ENCODE measurements around the gene HMG20B. TPM values are rescaled to one million over a fixed set of nuclear protein-coding genes. Genes with fewer than 3 reads are reported as not detected.

HMG20B gene
- total RNA-seq, 1 donor from 2014 or later, result 51.4 TPM

DNA sequence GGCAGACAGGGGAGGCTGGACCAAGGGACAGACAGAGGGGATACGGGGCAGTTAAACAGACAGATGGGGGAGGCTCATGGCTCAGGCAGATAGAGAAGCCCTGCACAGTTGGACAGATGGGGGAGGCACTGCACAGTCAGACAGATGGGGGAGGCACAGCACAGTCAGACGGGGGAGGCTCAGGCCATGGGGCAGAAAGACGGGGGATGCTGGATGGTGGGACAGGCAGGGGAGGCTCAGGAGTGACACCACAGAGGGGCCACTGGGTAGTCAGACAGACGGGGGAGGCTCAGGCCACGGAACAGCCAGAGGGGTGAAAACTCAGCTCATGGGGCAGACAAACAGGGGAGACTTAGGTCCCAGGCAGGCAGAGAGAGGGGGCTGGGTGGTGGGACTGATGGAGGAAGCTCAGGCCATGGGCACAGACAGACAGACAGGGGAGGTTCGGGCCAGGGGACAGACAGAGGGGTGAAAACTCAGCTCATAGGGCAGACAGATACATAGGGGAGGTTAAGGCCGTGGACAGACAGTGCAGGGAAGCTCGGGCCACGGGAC is 16.2 kb upstream of the HMG20B start:
- no peak overlapping the region for H2AFZ ChIP-seq (replicated peaks)
- no peak overlapping the region for H3K27ac ChIP-seq
- Mint-ChIP-seq H3K36me3 (no peaks in the 10 kb centered on the region), H3K4me1 (peaks cover 24% of the 10 kb centered on the region), H3K27me3 (ENCODE audit: insufficient read depth, low read depth) (peaks cover 5% of the 10 kb centered on the region), H3K4me3 (peak overlapping the region; percentile 98), H3K9me3 (peaks cover 2% of the 10 kb centered on the region), H3K27ac (no peak overlapping the region)
- no peak for DNase-seq (ENCODE audit: low spot score)
- H3K27me3 ChIP-seq, result peaks cover 14% of the 10 kb centered on the region
- H3F3A ChIP-seq (ENCODE audit: low read depth), result no peaks in the 10 kb centered on the region
- no peaks in the 10 kb centered on the region for H3K9me3 ChIP-seq (ENCODE audit: low read depth)
- H3K4me2 ChIP-seq, result peak overlapping the region; percentile 86
- peak overlapping the region; percentile 39 for H3K9ac ChIP-seq
- H3K36me3 ChIP-seq, result no peaks in the 10 kb centered on the region
- H4K20me1 ChIP-seq (ENCODE audit: low read depth), result peaks cover 30% of the 10 kb centered on the region
- peak overlapping the region; percentile 70 for H3K4me3 ChIP-seq
- TF ChIP-seq, protein P1, sequence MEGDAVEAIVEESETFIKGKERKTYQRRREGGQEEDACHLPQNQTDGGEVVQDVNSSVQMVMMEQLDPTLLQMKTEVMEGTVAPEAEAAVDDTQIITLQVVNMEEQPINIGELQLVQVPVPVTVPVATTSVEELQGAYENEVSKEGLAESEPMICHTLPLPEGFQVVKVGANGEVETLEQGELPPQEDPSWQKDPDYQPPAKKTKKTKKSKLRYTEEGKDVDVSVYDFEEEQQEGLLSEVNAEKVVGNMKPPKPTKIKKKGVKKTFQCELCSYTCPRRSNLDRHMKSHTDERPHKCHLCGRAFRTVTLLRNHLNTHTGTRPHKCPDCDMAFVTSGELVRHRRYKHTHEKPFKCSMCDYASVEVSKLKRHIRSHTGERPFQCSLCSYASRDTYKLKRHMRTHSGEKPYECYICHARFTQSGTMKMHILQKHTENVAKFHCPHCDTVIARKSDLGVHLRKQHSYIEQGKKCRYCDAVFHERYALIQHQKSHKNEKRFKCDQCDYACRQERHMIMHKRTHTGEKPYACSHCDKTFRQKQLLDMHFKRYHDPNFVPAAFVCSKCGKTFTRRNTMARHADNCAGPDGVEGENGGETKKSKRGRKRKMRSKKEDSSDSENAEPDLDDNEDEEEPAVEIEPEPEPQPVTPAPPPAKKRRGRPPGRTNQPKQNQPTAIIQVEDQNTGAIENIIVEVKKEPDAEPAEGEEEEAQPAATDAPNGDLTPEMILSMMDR (IDR thresholded peaks at IDR 0.05), result no peak
- TF ChIP-seq EZH2 (IDR thresholded peaks at IDR 0.05) (no peak), EZH2phosphoT487 (IDR thresholded peaks at IDR 0.05) (no peak)
- H3K4me1 ChIP-seq, result no peaks in the 10 kb centered on the region
- H3K79me2 ChIP-seq (ENCODE audit: low read depth), result peaks cover 11% of the 10 kb centered on the region

- peaks cover 24% of the 10 kb centered on the region for H3K4me1 Mint-ChIP-seq
- H3K4me3 ChIP-seq, result peak overlapping the region; percentile 70
- peak overlapping the region; percentile 98 for H3K4me3 Mint-ChIP-seq
- no peaks in the 10 kb centered on the region for H3K4me1 ChIP-seq
- H3K27me3 Mint-ChIP-seq (ENCODE audit: insufficient read depth, low read depth), result peaks cover 5% of the 10 kb centered on the region
- H3K27ac ChIP-seq, result no peak overlapping the region
- peaks cover 30% of the 10 kb centered on the region for H4K20me1 ChIP-seq (ENCODE audit: low read depth)
- H3K27me3 ChIP-seq, result peaks cover 14% of the 10 kb centered on the region
- H3K36me3 ChIP-seq, result no peaks in the 10 kb centered on the region
- H3K36me3 Mint-ChIP-seq, result no peaks in the 10 kb centered on the region
- H2AFZ ChIP-seq (replicated peaks), result no peak overlapping the region
- H3K4me2 ChIP-seq, result peak overlapping the region; percentile 86
- H3K79me2 ChIP-seq (ENCODE audit: low read depth), result peaks cover 11% of the 10 kb centered on the region
- peak; percentile 67 for DNase-seq (ENCODE audit: low spot score)
- H3K9ac ChIP-seq, result peak overlapping the region; percentile 39
- TF ChIP-seq, protein P1 (IDR thresholded peaks at IDR 0.05), result no peak
- no peak for TF ChIP-seq EZH2phosphoT487 (IDR thresholded peaks at IDR 0.05)
- TF ChIP-seq EZH2 (IDR thresholded peaks at IDR 0.05), result no peak
- no peak overlapping the region for H3K27ac Mint-ChIP-seq
- no peaks in the 10 kb centered on the region for H3K9me3 ChIP-seq (ENCODE audit: low read depth)
- H3K9me3 Mint-ChIP-seq, result peaks cover 2% of the 10 kb centered on the region
- H3F3A ChIP-seq (ENCODE audit: low read depth), result no peaks in the 10 kb centered on the region
Observed at GRCh38 chr19:3556978-3557460, 15.7 kb upstream of the HMG20B start.

DNA sequence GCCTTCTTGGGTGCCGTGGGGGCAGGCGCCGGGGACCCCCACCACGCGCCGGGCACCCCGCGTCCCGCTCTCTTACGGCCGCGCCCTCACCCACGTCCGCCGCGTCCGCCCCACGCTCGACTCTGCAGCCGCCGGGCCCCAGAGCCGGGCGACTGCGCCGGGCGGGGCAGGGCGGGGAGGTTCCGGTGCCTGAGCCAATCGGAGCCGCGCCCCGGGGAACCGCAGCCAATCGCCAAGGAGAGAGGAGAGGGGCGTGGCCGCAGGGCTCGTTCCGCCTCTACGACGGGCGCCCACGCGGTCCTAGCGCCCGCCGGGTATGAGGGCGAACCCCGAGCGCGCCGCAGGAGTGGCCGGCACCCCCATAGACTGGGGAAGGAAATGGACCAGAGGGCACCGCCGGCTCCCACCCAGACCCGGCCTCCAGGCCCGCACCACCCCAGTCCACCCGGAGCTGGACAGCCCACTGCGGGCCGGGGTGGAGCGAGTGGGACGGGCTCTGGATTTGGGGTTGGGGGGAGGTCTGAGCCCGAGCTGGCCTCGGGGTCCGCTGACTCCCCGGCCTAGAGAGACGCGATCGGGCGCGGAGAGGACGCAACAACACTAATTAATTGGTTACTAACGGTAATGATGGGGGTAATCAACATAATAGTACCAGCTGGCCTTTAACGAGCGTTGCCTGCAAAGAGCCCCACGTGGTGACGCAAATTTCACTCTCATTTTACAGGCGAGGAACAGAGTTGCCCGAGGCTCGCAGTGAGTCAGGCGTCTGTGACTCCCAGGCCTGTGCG is 15.1 kb upstream of the HMG20B start, which contains the start of gene MFSD12:
TSS of gene MFSD12 (minus strand) at position 126 of the 788 bp plus-strand sequence. CDS start 183 bp downstream, outside the sequence.
- H3K27me3 ChIP-seq, result peaks cover 14% of the 10 kb centered on the region
- TF ChIP-seq EZH2 (IDR thresholded peaks at IDR 0.05), result no peak
- no peak for TF ChIP-seq EZH2phosphoT487 (IDR thresholded peaks at IDR 0.05)
- TF ChIP-seq, protein P1 (IDR thresholded peaks at IDR 0.05), result no peak
- H3K27ac ChIP-seq, result no peak within 1 kb of the TSS
- Mint-ChIP-seq H3K27ac (peak within 1 kb of the TSS; percentile 54), H3K27me3 (ENCODE audit: insufficient read depth, low read depth) (peaks cover 5% of the 10 kb centered on the region), H3K4me1 (peaks cover 24% of the 10 kb centered on the region), H3K9me3 (peaks cover 2% of the 10 kb centered on the region), H3K36me3 (no peaks in the 10 kb centered on the region), H3K4me3 (peak within 1 kb of the TSS; percentile 98)
- H3K9ac ChIP-seq, result peak within 1 kb of the TSS; percentile 39
- H3K4me1 ChIP-seq, result no peaks in the 10 kb centered on the region
- H2AFZ ChIP-seq (replicated peaks), result peak within 1 kb of the TSS; percentile 84
- no peaks in the 10 kb centered on the region for H3F3A ChIP-seq (ENCODE audit: low read depth)
- peak; percentile 98 for DNase-seq (ENCODE audit: low spot score)
- H3K79me2 ChIP-seq (ENCODE audit: low read depth), result peaks cover 11% of the 10 kb centered on the region
- H4K20me1 ChIP-seq (ENCODE audit: low read depth), result peaks cover 27% of the 10 kb centered on the region
- no peaks in the 10 kb centered on the region for H3K36me3 ChIP-seq
- peak within 1 kb of the TSS; percentile 86 for H3K4me2 ChIP-seq
- H3K9me3 ChIP-seq (ENCODE audit: low read depth), result no peaks in the 10 kb centered on the region
- H3K4me3 ChIP-seq, result peak within 1 kb of the TSS; percentile 70
